ENCODE measurements around the gene APOB.

Gene APOB

DNA sequence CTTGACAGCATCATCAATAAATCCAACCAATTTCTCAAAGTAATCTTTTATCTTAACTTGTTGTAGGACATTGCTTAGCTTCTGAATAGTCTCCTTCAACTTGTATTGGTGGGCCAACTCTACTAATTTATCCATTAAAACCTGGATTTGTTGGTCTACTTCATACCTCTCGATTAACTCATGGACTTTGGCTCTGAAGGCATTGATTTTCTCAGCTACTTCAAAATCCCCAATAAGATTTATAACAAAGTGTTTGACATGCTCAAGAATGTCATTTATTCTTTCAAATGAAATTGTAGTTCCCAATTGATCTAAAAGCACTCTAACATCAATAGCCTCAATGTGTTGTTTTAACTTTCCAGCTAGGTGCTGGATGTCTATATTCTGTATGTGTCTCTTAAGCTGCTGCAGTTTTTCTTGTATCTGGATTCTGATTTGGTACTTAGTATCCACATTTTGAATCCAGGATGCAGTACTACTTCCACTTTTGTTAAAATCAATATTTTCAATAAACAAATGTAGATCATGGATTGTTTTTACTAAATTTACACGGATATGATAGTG is 34.1 kb downstream of the APOB start:
- peaks cover 93% of the 10 kb centered on the region for H3K27me3 ChIP-seq (ENCODE audit: insufficient read depth, low read depth, severe bottlenecking)
- no peak overlapping the region for H3K27ac ChIP-seq
- H3K4me3 ChIP-seq (ENCODE audit: low read depth, low read length), result no peak overlapping the region
- H3K9me3 ChIP-seq (ENCODE audit: severe bottlenecking), result no peaks in the 10 kb centered on the region
- no peak for DNase-seq
- no peaks in the 10 kb centered on the region for H3K36me3 ChIP-seq
- TF ChIP-seq, protein P1, sequence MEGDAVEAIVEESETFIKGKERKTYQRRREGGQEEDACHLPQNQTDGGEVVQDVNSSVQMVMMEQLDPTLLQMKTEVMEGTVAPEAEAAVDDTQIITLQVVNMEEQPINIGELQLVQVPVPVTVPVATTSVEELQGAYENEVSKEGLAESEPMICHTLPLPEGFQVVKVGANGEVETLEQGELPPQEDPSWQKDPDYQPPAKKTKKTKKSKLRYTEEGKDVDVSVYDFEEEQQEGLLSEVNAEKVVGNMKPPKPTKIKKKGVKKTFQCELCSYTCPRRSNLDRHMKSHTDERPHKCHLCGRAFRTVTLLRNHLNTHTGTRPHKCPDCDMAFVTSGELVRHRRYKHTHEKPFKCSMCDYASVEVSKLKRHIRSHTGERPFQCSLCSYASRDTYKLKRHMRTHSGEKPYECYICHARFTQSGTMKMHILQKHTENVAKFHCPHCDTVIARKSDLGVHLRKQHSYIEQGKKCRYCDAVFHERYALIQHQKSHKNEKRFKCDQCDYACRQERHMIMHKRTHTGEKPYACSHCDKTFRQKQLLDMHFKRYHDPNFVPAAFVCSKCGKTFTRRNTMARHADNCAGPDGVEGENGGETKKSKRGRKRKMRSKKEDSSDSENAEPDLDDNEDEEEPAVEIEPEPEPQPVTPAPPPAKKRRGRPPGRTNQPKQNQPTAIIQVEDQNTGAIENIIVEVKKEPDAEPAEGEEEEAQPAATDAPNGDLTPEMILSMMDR (IDR thresholded peaks at IDR 0.05; ENCODE audit: low read depth, low read length), result no peak

DNA sequence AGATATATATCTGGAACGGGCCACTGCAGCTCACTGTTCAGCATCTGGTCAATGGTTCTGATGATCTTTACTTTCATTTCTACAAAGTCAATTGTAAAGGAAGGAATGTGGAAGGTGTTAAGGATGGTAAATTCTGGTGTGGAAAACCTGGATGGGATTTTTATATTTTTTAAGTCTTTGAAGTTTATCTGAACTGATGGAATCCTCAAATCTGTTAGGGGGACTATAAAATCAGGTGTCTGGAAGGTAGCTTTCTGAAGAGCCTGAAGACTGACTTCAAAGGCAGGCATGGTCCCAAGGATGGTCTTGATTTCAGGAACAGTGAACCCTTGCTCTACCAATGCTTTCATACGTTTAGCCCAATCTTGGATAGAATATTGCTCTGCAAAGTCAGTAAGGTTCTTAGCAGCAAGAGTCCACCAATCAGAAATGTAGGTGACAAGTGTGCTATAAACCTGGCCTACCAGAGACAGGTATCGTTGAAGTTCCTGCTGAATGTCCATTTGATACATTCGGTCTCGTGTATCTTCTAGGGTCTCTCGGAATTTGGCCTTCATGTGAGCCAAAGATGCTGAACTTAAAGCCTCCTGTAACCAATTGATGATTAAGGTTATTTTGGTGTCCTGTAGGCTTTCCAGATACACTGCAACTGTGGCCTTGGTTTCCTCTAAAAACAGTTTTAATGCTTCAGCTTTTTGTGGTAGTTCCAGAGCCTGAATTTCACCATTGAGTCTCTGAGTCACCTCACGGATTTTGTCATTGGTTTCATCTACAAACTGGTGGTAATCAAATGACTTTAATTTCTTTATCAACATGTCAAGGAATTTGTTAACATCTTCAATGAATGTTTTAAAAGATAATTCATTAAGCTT is 34.8 kb downstream of the APOB start:
- Histone ChIP-seq H3K4me3 (ENCODE audit: low read depth, low read length) (no peak overlapping the region), H3K27me3 (ENCODE audit: insufficient read depth, low read depth, severe bottlenecking) (peaks cover 94% of the 10 kb centered on the region), H3K27ac (no peak overlapping the region), H3K9me3 (ENCODE audit: severe bottlenecking) (no peaks in the 10 kb centered on the region), H3K36me3 (no peaks in the 10 kb centered on the region)
- no peak for DNase-seq
- TF ChIP-seq, protein P1 (IDR thresholded peaks at IDR 0.05; ENCODE audit: low read depth, low read length), result no peak

DNA sequence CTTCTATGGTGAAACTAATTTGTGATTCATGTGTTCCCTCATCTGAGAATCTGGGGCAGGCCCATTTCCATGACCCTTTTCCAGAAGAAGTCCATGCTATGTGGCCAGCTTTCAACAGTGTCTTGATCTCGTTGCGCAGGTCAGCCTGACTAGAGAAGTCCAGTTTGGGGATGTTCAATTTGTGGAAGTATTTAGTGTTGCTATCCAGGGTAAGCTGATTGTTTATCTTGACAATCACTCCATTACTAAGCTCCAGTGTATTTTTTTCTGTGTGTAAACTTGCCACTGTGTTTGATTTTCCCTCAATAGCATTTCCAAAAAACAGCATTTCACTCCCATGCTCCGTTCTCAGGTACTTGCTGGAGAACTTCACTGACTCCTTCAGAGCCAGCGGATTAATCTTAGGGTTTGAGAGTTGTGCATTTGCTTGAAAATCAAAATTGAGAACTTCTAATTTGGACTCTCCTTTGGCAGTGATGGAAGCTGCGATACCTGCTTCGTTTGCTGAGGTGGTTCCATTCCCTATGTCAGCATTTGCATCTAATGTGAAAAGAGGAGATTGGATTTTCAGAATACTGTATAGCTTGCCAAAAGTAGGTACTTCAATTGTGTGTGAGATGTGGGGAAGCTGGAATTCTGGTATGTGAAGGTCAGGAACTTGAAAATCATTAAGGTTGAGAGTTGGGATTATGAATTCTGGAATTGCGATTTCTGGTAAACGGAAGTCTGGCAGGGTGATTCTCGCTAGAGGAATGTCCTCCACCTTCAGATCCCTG is 35.7 kb downstream of the APOB start:
- TF ChIP-seq, protein P1 (IDR thresholded peaks at IDR 0.05; ENCODE audit: low read depth, low read length), result no peak
- DNase-seq, result no peak
- Histone ChIP-seq H3K4me3 (ENCODE audit: low read depth, low read length) (no peak overlapping the region), H3K27ac (no peak overlapping the region), H3K27me3 (ENCODE audit: insufficient read depth, low read depth, severe bottlenecking) (peaks cover 94% of the 10 kb centered on the region), H3K9me3 (ENCODE audit: severe bottlenecking) (no peaks in the 10 kb centered on the region), H3K36me3 (no peaks in the 10 kb centered on the region)

DNA sequence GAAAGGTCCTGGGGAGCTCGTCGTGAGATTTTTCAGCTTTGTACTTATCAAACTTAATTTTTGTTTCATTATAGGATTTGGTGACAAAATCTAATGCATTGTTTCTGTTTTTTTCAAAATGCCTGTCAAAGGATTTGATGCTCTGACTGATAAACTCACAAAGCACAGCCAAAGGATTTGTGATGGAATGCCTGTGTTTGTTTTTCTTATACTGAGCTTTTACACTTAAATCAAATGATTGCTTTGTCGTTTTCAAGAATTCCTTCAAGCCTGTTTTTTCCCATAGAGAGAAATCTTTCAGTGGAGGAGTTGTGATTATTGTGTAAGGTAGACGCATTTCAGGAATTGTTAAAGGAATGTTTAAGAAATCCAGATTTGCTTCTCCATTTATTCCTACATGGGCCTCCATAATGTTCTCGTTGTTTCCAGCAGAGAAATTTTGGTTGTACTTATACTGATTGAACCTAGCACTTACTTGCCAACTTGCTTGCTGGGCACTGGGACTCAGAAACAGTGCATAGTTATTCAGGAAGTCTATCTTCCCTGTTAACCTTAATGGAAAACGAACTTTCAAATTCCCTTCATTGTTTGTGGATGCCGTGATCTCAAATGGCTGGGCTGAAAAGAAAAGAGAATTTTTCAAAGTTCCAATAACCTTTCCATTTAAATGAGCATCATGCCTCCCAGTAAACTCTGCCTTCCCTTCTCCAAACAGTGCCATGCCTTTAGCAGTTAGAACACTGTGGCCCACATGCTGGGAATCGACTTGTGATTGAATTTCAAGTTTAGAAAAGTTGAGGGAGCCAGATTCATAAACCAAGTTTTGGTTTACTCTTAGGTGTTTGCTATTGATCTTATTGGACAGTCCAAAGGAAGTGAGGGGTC is 36.5 kb downstream of the APOB start:
- Histone ChIP-seq H3K27me3 (ENCODE audit: insufficient read depth, low read depth, severe bottlenecking) (peaks cover 92% of the 10 kb centered on the region), H3K9me3 (ENCODE audit: severe bottlenecking) (no peaks in the 10 kb centered on the region), H3K4me3 (ENCODE audit: low read depth, low read length) (no peak overlapping the region), H3K27ac (no peak overlapping the region), H3K36me3 (no peaks in the 10 kb centered on the region)
- TF ChIP-seq, protein P1 (IDR thresholded peaks at IDR 0.05; ENCODE audit: low read depth, low read length), result no peak
- DNase-seq, result no peak

DNA sequence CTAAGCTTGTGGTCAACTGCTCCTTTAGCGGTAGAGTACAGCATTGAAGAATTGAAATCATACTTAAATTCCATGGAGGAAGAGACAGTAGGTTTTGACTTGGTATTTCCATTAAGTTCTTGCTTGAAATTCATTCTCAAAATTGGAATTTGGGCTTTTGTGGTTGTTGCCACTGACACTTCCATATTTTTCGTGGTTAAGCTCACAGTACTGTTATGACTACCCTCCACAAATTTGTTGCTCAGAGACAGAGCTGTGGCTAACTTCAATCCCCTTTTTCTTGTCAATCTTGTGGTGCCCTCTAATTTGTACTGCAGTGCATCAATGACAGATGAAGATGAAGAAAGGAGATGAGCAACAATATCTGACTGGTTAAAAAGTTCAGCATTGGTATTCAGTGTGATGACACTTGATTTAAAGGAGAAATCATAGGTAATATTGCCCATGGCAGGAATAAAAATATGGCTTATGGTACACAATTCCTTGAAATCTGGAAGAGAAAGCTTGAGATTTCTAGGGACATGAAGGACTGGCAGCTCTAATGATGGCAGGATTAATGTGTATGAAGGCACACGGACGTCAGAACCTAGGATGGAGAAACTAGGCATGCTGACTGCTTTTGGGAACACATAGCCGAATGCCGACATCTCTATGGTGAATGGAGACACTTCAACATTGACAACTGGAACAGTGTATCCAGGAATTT is 37.3 kb downstream of the APOB start:
- no peak overlapping the region for H3K27ac ChIP-seq
- H3K36me3 ChIP-seq, result no peaks in the 10 kb centered on the region
- TF ChIP-seq, protein P1 (IDR thresholded peaks at IDR 0.05; ENCODE audit: low read depth, low read length), result no peak
- no peak overlapping the region for H3K4me3 ChIP-seq (ENCODE audit: low read depth, low read length)
- DNase-seq, result no peak
- H3K27me3 ChIP-seq (ENCODE audit: insufficient read depth, low read depth, severe bottlenecking), result peaks cover 92% of the 10 kb centered on the region
- no peaks in the 10 kb centered on the region for H3K9me3 ChIP-seq (ENCODE audit: severe bottlenecking)
